ENCODE results near the gene DUSP10. TPM values are rescaled to one million over a fixed set of nuclear protein-coding genes. Genes with fewer than 3 reads are reported as not detected.
A peak's percentile ranks its signal among the peaks of the same experiment; 100 is the strongest.

The DUSP10 gene
- total and polyA plus RNA-seq, 2 donors (not counting 1 experiment from before 2014, with no cell fraction given): 22.8 to 37.7 TPM

- Histone ChIP-seq H3K4me1 (ENCODE audit: control insufficient read depth in 2 of 2, insufficient read depth in 2 of 2, low read length in 2 of 2) (peaks cover 34 to 36% of the 10 kb centered on the region in 2 donors), H4K20me1 (ENCODE audit: control insufficient read depth, insufficient read depth, low read length, poor library complexity, severe bottlenecking) (no peaks in the 10 kb centered on the region), H3K9ac (ENCODE audit: low read length) (no peak overlapping the region), H3K36me3 (replicated peaks in 1 of 2; ENCODE audit: control extremely low read depth in 1 of 2, control insufficient read depth in 1 of 2, extremely low read depth in 1 of 2, insufficient read depth in 2 of 2, low read length in 1 of 2) (peaks cover 0 to 3% of the 10 kb centered on the region in 2 experiments), H3K27ac (ENCODE audit: low read length in 2 of 2) (no peak overlapping the region), H3K9me3 (ENCODE audit: control extremely low read depth in 1 of 3, control insufficient read depth in 2 of 3, insufficient read depth in 1 of 3, low read length in 2 of 3) (peaks cover 0 to 3% (median 0%) of the 10 kb centered on the region in 3 donors), H3K27me3 (replicated peaks in 1 of 4; ENCODE audit: control extremely low read depth in 1 of 4, control insufficient read depth in 3 of 4, insufficient read depth in 4 of 4, low read length in 3 of 4) (no peaks in the 10 kb centered on the region), H3K4me2 (replicated peaks; ENCODE audit: low read depth, low read length, poor library complexity, severe bottlenecking) (peak overlapping the region; percentile 48), H3K79me2 (ENCODE audit: control insufficient read depth, insufficient read depth, low read length) (peaks cover 52% of the 10 kb centered on the region), H2AFZ (ENCODE audit: insufficient read depth, low read depth, low read length, poor library complexity, severe bottlenecking) (no peak overlapping the region), H3K4me3 (ENCODE audit: control extremely low read depth in 1 of 5, extremely low read depth in 1 of 5, insufficient read depth in 1 of 5, low read depth in 2 of 5, low read length in 4 of 5) (peak overlapping the region in 1 of 5 experiments; percentile 15)
- peak; percentile 67 for DNase-seq
- H3K9me3 Mint-ChIP-seq (ENCODE audit: insufficient read depth): no peaks in the 10 kb centered on the region
- ATAC-seq (ENCODE audit: low read depth): peak; percentile 56
- WGBS (ENCODE audit: insufficient coverage): no CpG with 5 or more reads among the region's 3 CpGs
- peak overlapping the region; percentile 76 for H3K4me3 Mint-ChIP-seq
- CTCF ChIA-PET: interaction anchor here (1.1 to 1.8 kb wide), 4 partner anchors 29 to 545 kb away, joined by 3 to 7 read pairs (median 3); partner anchors contain the start of gene DUSP10
- TF ChIP-seq CTCF (IDR thresholded peaks at IDR 0.05) (no peak), EZH2 (IDR thresholded peaks at IDR 0.05; ENCODE audit: borderline replicate concordance, insufficient read depth, low read depth, low read length, poor library complexity, severe bottlenecking) (no peak)
- POLR2A ChIA-PET: interaction anchor here (1.2 to 3.6 kb wide), 2 partner anchors 29 to 66 kb away, joined by 6 to 44 read pairs; partner anchors contain the start of gene DUSP10
- H3K27me3 Mint-ChIP-seq: no peaks in the 10 kb centered on the region
- intact Hi-C loops (cut with micrococcal nuclease): loop anchor here (2.0 to 5.0 kb wide), 2 partner anchors 14 to 51 kb away; no protein-coding TSS in a partner anchor
- peaks cover 79% of the 10 kb centered on the region for H3K4me1 Mint-ChIP-seq
- H3K27ac Mint-ChIP-seq: peak overlapping the region; percentile 84
Measured at GRCh38 chr1:221712776-221713431, 29.0 kb downstream of the DUSP10 start.

Data from B cell (primary cell).